HG02610 (cell line): ENCODE results near the gene SLX4IP.
A peak's percentile ranks its signal among the peaks of the same experiment; 100 is the strongest.

Source experiments
- ATAC-seq: cut with Tn5 transposase; IDR thresholded peaks from one replicate; pipeline ENCODE4 v1.9.1; 2021; ENCODE audit warnings: mild to moderate bottlenecking, moderate library complexity; ENCODE audit not compliant: unreplicated experiment

The SLX4IP gene

GRCh38 chr20:10427060-10427692 is 7.9 kb upstream of the SLX4IP start:
- no peak for ATAC-seq

- no peak for ATAC-seq
These were observed 7.1 kb upstream of the SLX4IP start for GRCh38 chr20:10428008-10428407.

- no peak for ATAC-seq
These were observed 5.6 kb upstream of the SLX4IP start for GRCh38 chr20:10429443-10429981.

GRCh38 chr20:10430000-10430466 is 5.1 kb upstream of the SLX4IP start:
- ATAC-seq, result no peak

- no peak for ATAC-seq
These were observed 4.4 kb upstream of the SLX4IP start for GRCh38 chr20:10430704-10431103.

- no peak for ATAC-seq
These were observed 3.0 kb upstream of the SLX4IP start for GRCh38 chr20:10432079-10432478.

GRCh38 chr20:10433014-10433622 is 2.0 kb upstream of the SLX4IP start:
- no peak for ATAC-seq

GRCh38 chr20:10433623-10434466 is 1.3 kb upstream of the SLX4IP start, which contains the start of gene MKKS:
MKKS (minus strand) TSS chr20:10434222; CDS start chr20:10413514, 20,708 bp downstream.
- peak; percentile 51 for ATAC-seq

- ATAC-seq, result peak; percentile 40
These were observed 656 bp upstream of the SLX4IP start for GRCh38 chr20:10434467-10434831.

- no peak for ATAC-seq
These were observed 1.1 kb downstream of the SLX4IP start for GRCh38 chr20:10436053-10436699.

- no peak for ATAC-seq
These were observed 3.1 kb downstream of the SLX4IP start for GRCh38 chr20:10438217-10438616.

- ATAC-seq, result no peak
These were observed 8.8 kb downstream of the SLX4IP start for GRCh38 chr20:10443936-10444335.

- ATAC-seq, result no peak
These were observed 10.7 kb downstream of the SLX4IP start for GRCh38 chr20:10445758-10446157.

GRCh38 chr20:10447028-10447427 is 11.9 kb downstream of the SLX4IP start:
- peak; percentile 96 for ATAC-seq

- no peak for ATAC-seq
These were observed 13.4 kb downstream of the SLX4IP start for GRCh38 chr20:10448270-10449156.

GRCh38 chr20:10449270-10449669 is 14.2 kb downstream of the SLX4IP start:
- ATAC-seq, result no peak

- peak; percentile 90 for ATAC-seq
These were observed 18.1 kb downstream of the SLX4IP start for GRCh38 chr20:10453241-10453640.

- no peak for ATAC-seq
These were observed 19.1 kb downstream of the SLX4IP start for GRCh38 chr20:10454151-10454750.

- no peak for ATAC-seq
These were observed 26.4 kb downstream of the SLX4IP start for GRCh38 chr20:10461495-10461894.

- ATAC-seq, result no peak
These were observed 27.4 kb downstream of the SLX4IP start for GRCh38 chr20:10462516-10462915.
